Embryonic facial prominence (tissue), 1 donor: ENCODE measurements around the gene PSMG4.

Experiments used
- DNase-seq: peaks from one replicate; pipeline ENCODE4 v3.0.0-alpha.2; 2016; ENCODE audit errors: extremely low spot score

Gene PSMG4

DNA sequence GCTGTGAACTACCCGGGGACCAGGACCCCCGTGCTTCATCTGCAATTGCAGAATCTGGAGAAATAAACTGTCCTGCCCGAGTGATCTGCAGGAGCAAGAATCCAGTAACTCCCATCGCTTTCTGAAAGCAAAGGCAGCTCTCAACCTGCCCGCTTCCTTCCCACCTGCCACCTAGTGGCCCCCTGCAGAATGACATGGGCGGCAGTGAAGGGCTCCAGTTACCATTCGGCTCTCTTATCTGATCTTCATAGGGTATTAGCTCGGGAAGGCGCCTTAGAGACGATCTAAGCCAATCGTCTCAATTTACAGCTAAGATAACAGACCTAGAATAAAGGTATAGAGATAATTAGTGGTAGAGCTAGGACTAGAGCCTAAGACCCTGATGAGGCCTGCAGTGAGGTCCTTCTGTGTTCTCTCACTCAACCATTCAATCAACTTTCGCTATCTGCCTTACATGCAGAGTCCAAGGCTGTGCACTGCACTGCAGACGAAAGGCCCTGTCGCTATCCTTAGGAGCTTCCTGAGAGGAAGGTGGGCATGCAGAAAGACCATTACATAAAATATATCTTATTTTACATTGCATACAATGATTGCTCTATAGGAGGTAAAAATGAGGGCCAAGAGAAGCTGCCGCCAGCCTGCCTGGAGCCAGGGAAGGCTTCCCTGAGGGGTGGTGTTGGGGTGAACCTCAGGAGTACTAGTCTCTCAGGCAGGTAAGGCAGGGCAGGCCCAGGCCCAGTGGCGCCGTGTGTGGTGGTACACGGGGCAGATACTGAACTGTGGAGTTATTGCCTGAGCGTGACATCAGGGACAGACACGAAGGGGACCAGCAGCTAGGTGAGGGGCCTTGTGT is 7.1 kb upstream of the PSMG4 start:
- DNase-seq = no peak

DNA sequence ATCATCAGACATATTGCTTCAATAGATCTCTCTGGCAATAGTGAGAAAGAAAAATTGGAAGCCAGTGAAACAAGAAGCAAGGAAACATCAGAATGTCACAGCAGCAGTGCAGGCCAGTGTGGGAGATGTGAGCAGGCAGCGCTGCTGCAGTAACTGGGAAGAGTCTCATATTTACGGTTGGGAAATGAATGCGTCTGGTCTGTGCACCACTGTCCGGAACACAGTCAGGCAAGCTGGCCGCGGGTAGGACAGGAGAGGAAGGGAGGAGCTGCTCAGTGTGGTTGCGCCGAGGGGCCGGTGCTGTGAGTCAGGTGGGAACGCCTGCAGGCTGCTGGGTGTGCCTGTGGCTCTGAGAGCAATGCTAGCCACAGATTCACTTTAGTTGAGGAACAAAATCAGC is 6.4 kb upstream of the PSMG4 start:
- DNase-seq = no peak

DNA sequence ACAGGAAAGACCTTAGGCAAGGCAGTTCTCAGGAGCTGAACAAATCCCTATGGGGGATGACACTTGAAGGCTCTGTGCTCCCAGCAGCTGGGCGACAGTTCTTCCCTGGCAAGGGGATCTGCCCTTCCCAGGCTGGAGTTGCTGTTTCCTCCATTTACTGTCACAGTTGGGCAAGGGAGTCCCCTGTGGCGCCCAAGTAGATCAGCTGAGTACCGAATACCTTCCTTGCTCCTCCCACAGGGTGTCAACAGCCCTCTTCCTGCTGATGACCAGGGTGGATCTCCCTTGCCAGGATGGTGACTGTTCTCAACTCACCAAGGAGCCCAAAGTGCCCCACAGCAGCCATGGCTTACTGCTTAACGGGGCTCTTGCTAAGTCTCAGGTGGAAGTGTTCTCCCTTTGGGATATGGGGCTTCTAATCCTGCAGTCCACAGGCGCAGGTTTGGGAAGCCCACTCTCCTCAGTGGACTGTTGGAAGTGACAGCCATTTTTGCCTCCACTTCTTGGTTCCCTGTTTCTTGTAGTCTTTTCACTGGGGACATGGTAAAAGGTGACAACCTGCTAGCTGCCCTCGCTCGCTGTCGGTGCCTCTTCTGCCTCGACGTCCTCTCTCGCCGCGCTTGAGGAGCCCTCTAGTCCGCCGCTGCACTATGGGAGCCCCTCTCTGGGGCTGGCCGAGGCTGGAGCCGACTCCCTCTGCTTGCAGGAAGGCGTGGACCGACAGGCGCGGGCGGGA is 5.7 kb upstream of the PSMG4 start:
- no peak for DNase-seq

DNA sequence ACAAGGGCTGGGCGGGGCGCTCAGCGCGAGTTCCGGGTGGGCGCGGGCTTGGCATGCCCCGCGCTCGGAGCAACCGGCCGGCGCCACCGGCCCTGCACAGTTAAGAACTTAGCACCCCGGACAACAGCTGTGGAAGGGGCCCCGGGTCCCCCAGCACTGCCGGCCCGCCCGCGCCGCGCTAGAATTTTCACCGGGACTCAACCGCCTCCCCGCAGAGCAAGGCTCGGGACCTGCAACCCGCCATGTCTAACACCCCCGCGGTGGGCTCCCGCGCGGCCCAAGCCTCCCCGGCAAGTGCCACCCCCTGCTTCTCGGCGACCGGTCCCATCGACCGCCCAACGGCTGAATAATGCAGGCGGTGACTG is 5.2 kb upstream of the PSMG4 start:
- DNase-seq = no peak

DNA sequence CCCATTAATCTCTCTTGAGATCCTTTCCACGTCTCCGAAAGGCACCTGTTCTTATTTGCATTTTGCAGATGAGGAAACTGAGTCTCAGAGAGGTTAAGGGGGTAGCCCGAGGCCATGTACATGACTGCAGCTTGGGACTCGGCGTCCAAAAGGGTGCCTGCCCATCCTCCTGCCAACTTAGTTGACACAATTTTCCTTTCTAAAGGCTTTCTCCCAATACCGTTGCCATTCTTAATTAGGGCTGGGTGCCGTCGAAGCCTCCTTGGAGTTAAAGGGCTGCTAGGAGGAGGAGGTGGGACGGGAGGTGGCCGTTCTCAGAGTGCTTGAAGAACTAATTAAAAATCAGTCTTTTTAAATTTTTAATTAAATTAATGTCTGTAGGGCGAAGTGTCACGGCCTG is 546 bp upstream of the PSMG4 start:
- DNase-seq = no peak

DNA sequence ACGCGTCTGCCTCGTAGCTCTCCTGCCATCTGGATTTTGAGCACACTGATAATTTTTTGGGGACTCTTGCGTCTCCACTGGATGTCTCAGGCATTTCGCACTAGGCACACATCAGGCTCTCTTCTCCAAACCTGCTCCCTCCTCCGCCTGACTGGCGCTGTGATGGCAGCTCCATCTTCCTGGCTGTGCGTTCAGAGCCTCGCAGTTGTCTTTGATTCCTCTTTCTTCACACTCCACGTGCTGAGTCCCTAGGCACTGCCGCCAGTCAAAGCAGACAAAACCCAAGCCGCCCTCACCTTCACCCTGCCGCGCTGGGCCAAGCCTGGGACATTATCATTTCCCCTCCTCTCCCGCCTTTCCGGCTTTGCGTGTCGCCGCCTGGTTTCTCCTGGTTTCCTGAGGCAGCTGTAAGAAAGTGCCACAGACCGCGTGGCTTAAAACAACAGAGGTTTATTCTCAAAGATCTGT is 778 bp downstream of the PSMG4 start:
- DNase-seq = no peak

DNA sequence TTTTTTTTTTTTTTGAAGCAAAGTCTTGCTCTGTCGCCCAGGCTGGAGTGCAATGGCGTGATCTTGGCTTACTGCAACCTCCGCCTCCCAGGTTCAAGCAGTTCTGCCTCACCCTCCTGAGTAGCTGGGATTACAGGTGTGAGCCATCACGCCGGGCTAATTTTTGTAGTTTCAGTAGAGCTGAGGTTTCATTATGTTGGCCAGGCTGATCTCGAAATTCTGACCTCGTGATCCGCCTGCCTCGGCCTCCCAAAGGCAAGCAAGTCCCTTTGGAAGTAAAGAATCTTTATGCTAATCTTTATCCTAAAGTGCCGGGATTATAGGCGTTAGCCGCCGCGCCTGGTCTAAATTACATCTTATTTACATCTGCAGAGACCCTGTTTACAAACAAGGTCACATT is 1.5 kb downstream of the PSMG4 start:
- no peak for DNase-seq

DNA sequence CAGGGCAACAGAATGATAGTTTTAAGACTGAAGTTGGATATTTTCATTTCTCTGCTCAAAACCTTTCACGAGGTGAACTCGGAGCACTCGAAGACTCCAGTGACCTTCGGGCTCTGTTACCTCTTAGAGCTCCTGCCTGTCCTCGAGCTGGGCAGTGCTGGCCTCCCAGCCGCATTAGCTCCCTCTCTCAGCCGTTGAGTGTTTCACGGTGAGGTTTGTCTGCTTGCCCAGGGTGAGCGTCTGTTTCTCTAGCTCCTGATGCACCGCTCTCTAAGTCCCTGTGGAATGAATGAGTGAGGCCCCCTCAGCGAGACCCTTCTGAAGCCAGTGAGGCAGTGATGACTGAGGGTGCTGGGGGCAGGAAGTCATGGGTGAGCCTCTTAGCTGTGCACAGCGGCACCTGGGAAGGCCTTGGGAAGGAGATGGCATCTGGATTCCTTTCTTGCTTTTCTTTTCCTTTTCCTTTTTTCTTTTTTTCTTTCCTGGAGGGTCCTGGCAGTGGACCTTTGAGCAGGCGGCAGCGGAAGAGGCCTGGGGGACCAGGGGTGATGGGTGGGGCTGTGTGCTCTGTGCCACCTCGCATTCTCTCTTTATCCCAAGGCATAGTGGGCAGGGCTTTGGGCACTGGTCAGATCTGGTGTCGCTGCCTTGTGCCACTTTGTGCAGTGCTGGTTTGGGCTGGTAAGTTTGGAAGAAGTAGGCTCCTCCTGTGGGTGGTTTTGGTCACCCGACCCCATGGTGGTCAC is 2.2 kb downstream of the PSMG4 start:
- no peak for DNase-seq

DNA sequence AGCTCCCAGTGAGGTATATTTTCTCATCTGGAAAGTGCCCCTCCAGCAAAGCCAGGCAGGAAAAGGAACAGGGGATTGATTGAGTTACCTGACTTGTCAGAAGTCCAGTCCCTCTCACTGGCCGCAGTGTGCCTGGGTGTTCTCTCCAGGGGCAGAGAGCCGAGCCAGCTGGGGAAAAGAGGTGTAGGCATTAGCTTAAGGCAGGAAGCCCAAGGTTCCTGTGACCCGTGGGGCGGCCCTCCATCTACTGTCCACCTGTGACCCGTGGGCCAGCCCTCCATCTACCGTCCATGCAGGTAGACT is 2.7 kb downstream of the PSMG4 start:
- no peak for DNase-seq

DNA sequence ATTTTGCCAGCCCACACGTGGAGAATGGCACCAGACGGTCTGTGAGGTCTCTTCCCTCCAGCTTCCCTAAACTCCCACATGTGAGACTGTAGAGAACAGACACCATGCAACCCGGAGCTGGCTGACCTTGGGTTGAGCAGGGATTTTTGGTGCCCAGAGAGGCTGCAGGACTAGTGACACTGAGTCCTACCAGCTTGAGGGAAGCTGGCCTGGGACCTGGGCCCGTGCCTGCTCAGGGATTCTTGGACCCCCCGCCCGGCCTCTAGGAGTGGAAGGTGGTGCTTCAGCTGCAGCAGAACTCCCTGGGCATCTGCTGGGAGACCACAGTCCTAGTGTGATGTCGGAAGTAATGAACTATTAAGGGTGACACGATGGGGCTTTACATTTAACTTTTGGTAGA is 3.2 kb downstream of the PSMG4 start:
- DNase-seq = no peak

DNA sequence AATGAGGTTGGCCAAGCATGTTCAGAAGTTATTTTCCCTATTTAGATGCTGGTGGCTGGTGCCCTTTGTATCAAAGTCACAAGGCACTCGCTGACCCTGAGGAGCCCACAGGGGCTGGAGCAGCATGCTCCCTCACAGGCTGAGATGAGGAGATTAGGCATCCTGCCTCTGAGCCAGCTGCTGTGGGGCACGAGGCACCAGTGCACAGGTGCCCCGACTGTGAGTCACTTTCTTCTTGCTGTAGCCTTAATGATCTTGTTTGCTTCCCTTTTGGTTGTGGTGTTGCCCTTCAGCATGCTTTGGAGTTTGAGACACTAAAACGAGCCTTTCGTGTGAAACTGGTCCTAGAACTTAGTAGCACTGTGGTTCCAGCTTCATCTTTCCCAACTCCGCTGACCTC is 4.3 kb downstream of the PSMG4 start:
- no peak for DNase-seq

DNA sequence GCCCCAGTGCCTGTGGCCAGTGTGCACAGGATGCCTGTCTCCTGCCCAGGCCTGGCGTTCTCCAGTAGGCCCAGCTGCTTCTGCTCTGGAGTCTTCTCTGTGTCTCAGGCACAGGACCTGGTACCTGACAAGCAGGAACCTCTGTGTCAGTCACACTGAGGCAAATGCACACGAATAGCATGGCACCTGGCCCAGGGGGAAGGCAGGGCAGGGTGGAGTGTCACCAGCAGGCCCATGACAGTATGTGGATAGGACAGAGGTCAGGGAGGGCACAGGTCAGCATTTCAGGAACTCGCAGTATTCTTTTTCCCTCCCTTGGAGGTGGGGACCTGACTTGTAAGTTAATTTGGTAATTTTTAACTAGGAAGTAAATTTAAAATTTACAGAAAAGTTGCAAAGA is 5.6 kb downstream of the PSMG4 start:
- DNase-seq = no peak

DNA sequence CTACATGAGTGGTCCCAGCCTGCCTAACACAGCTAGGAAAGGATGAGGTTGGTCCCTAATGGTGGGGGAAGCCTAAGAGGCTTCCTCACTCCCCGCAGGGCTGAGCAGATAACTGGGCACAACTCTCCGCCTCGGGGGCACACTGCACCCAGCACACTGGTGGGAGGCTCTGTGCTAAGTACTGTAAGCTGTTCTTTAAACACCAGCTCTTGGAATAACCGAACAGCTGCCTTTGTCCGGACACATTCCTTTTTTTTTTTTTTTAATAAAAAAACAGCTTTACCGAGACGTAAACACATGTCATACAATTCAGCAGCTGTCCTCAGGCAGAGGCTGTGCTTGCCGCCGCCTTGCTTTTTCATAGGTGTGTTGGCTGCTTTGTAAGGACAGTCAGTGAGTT is 6.9 kb downstream of the PSMG4 start:
- no peak for DNase-seq

DNA sequence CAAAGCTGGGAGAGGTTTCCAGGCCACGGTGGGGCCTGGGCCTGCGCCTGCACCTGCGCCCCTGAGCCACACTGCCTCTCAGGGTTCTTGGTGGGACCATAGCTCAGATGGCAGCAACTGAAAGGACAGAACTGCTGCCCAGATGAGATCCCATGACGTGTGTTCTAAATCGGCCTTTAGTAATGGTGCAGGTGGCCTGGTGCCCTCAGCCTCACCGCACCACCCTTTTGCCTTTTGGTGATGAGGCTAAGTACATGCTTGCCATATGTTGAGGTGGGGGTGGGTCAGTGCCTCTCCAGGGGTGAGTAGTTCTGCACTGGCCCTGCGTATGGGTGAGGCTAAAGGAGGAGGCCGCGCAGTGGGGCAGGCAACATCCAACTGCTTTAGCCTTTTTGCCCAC is 7.4 kb downstream of the PSMG4 start:
- no peak for DNase-seq

DNA sequence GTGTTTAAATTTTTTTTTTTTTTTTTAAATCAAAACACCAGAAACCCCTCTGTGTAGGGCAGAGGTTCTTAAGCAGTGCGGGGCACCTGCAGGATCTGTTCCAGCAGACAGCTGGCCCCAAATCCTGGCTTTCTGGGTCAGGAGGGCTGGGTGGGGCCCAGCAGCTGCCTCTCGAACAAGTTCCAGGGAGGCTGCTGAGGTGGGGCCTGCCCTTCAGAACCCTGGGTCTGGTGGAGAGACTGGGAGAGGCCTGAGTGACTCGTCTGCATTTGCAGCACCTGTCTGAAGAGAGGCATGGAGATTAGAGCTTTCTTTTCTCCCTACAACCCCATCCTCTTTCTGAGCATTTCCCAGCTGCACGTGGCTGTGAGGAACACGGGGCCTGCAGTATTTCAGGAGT is 8.4 kb downstream of the PSMG4 start:
- DNase-seq = no peak

DNA sequence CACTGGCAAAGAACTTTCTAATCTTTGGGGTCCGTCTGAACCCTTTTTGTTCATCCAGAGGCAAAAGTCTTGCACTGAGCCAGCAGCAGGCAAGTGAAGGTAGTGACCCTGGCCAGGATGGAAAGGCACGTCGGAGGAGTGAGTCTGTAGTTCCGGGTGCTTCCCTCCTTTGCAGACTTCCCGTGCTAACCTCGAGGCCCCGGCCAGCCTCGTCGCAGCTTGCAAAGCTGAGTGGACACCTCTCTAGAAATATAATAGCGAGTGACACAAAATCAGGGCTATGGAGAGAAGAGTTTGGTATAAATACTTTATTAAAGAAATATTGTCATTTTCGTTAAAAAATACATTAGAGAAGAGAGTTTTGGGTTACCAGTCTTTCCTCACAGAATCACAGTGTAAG is 9.9 kb downstream of the PSMG4 start:
- no peak for DNase-seq

DNA sequence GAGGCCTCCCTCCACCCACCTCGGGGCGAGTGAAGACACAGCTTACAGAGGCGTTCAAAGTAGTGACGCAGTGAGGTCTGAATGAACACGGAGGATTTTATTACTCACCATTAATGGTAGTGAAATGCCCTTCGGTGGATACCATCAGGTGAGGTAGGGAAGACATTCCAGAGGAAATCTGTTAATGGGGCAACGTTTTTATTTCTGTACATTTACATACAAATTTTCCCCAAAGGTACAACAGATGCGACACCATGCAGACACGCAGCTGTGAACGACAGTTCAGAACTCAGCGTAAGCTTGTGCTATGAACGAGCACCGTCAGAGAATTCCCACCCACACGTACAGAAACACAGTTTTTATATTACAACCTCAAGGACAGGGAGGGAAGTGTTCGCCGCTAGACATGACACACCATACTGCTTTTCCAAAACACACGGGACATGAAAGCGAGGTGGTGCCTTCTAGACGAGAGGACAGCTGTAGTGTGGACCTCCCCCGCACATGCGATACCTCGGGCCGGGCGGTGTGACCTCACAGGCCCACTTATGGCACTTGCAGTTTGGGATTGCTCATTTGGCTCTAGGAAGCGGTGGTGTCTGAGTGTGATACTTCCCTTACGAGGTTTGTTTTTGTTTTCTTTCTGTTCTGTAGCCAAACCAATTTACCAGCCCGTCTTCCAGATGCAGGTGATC is 10.7 kb downstream of the PSMG4 start:
- no peak for DNase-seq

DNA sequence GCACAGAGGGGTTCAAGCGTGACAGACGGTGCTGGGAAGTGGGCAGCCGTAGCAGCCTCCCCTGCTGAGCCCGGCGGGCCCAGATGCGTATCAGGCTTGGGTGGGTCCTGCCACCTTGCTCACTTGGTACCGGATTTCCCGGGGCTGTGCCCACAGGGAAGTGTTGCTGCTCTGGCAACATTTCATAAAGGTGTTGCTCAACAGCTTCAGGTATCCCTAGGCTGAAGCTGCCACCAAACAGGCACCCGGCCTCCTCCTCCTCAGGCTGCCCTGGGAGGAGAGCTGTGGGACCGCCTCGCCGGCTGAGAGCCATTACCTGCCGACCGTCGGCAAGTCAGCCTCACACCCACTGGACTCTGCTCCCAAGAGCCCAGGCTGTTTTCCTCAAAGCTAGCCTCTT is 11.5 kb downstream of the PSMG4 start:
- no peak for DNase-seq

DNA sequence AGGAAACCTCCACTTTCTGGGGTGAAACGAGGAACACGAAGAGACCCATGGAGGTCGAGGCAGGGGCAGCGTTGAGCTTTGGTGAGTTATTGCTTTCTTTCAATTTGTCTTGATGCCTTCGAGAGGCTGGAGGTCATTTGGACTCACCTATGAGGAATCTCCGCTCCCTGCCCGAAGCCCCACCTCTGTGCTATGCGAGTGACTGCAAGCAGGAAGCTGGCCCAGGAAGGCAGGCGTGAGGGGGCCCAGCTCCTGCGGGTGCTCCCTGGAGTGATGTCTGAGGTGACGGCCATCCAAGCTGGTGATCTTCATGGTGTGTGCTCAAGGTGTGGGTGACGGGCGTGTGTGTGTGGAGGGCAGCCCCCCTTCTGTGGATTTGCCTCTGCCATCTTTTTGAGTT is 13.0 kb downstream of the PSMG4 start:
- DNase-seq = no peak

DNA sequence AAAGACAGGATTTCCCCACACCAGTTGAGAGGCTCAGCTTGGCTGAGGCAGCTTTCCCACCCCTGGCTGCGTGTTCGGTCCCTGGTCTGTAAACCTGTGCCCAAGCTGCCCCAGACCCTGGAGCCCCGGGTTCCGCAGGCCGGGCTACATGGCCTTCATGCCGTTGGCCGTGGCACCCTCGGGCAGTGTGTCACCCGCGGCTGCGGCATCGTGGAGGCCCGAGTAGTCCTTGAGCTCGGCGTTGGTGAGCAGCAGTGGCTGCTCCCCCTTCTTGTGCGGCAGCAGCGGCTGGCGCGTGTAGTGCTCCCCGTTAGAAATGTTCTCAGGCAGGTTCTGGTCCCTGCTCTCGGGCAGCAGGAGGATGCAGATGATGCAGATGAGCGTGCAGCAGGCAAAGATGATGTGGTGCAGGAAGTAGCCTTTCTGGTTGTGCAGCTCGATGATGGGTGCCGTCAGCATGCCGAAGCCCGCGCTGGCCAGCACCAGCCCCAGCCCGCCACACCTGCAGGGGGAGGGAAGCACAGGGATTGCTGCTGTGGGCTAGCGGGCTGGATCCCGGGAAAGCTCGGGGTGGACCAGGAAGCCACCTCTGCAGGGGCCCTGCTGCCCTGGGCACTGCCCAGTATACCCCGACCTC is 14.3 kb downstream of the PSMG4 start:
- no peak for DNase-seq

DNA sequence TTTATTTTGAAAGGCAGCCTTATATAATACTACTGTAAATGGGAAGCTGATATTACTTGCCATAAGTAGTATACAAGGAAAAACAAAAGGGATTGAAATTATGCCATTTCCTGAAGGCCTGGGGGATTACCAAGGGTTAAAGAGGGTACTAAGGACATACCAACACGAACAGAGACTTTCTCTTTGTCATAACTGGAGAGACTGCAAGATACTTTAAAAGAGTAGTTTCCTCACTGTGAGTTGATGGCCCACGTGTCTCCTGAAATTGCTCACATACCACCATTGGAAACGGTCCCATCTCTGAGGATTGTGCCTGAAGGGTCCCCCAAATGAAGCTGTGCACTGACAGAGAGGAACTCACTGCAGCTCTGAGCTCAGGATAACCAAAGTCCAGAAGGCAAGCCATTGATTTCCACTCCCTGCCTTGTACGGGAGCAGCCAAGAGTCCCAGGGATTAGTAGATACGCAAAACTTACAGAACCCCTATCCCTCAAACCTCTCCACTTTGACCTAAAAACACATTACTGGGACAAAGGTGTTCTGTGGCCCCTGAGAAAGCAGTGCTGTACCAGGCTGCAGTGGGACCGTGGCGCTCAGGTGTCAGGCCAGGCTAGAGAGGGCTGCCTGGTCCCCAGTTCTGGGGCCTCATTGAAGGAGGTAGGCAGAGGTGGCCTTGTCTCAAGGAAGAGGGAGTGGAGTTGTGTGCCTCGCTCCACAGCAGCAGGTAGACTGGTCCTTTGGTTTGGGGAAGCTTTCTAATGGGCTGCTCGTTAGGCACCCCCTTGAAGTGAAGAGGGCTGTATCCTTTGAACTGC is 15.2 kb downstream of the PSMG4 start:
- no peak for DNase-seq
